RWPE2 (cell line): ENCODE data around the gene CXCR6.

Source experiments
- ATAC-seq: fragments of 200-7000 bp; cut with Tn5 transposase; 3 replicates; pipeline ENCODE4 v1.9.1; 2021; ENCODE audit warnings: low read depth
- DNase-seq: peaks from one replicate; pipeline ENCODE4 v3.0.0-alpha.2; 2020; ENCODE audit warnings: low spot score
- H3K27ac ChIP-seq: fragments of 450-650 bp; 2 replicates; pipeline ENCODE4 v1.5.1; 2017; ENCODE audit warnings: mild to moderate bottlenecking; ENCODE audit not compliant: poor library complexity, severe bottlenecking
- H3K27me3 ChIP-seq: fragments of 250-450 bp; sonication (Bioruptor Pico); 2 replicates; pipeline ENCODE4 v1.5.1; 2021; ENCODE audit warnings: mild to moderate bottlenecking, moderate library complexity; ENCODE audit not compliant: insufficient read depth, poor library complexity, severe bottlenecking
- H3K36me3 ChIP-seq: fragments of 250-450 bp; sonication (Bioruptor Pico); 2 replicates; pipeline ENCODE4 v1.5.1; 2020; ENCODE audit warnings: low read depth, mild to moderate bottlenecking, moderate library complexity
- H3K4me1 ChIP-seq: fragments of 250-450 bp; sonication (Bioruptor Pico); 2 replicates; pipeline ENCODE4 v1.5.1; 2021; ENCODE audit warnings: mild to moderate bottlenecking, moderate library complexity; ENCODE audit not compliant: insufficient read depth, poor library complexity, severe bottlenecking
- H3K4me3 ChIP-seq: fragments of 250-450 bp; sonication (Bioruptor Pico); 2 replicates; pipeline ENCODE4 v1.5.1; 2021; ENCODE audit warnings: mild to moderate bottlenecking, moderate library complexity; ENCODE audit not compliant: severe bottlenecking
- H3K9me3 ChIP-seq: fragments of 250-450 bp; sonication (Bioruptor Pico); 2 replicates; pipeline ENCODE4 v1.5.1; 2021; ENCODE audit warnings: mild to moderate bottlenecking, moderate library complexity; ENCODE audit not compliant: severe bottlenecking
- CTCF ChIP-seq: fragments of 450-650 bp; IDR thresholded peaks from one replicate; pipeline ENCODE4 v1.5.1; 2017; ENCODE audit warnings: mild to moderate bottlenecking, moderate library complexity; ENCODE audit not compliant: poor library complexity, severe bottlenecking

CXCR6 gene

GRCh38 chr3:45942051-45942825, 1.0 kb upstream of the CXCR6 start:
- Histone ChIP-seq H3K9me3 (no peaks in the 10 kb centered on the region), H3K4me1 (no peaks in the 10 kb centered on the region), H3K36me3 (0 out of 2 replicates have a peak, but pooled peaks cover 6% of the 10 kb centered on the region), H3K4me3 (no peak overlapping the region), H3K27ac (no peak overlapping the region), H3K27me3 (no peaks in the 10 kb centered on the region)
- no peak for ATAC-seq
- DNase-seq = no peak
- TF ChIP-seq CTCF = no peak

DNA sequence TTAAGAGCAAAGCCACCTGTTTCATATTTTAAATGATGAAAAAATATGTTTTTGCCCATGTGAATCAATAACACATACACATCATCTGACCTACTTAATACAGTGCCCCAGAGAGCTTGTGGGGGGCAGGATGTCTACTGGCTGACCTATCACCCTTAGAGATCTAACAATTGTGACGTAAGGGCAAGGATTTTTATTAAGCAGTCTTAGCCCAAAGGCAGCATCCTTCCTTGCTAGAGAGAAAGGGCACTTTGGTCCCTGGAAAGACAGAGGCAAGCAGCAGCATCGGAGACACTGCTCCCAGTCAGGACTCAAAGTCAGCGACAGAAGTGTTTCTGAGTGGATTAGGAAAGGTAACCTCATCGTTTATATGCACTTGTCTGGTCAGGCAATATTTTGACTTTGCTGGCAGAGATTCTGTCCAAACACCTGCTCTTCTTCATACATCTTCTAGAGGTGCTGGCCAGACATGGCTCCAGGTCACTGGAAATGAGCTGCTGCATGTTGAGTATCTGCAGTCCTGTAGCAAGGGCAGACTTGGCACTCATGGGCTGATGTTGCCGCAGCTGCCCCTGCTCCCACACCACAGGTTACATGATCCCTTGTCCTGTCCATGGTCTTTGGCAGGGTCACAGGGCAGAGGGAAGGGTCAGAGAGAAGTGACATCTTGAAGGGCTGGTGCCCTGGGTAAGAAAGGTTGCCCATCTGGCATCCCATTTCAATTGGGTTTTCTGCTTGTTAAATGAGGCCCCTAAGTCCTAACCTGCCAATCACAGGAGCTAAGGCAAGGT, 1.8 kb downstream of the CXCR6 start:
- Histone ChIP-seq H3K4me3 (no peak overlapping the region), H3K27me3 (no peaks in the 10 kb centered on the region), H3K9me3 (no peaks in the 10 kb centered on the region), H3K4me1 (no peaks in the 10 kb centered on the region), H3K36me3 (0 out of 2 replicates have a peak, but pooled peaks cover 12% of the 10 kb centered on the region), H3K27ac (no peak overlapping the region)
- ATAC-seq (no peak), DNase-seq (no peak)
- no peak for TF ChIP-seq CTCF

DNA sequence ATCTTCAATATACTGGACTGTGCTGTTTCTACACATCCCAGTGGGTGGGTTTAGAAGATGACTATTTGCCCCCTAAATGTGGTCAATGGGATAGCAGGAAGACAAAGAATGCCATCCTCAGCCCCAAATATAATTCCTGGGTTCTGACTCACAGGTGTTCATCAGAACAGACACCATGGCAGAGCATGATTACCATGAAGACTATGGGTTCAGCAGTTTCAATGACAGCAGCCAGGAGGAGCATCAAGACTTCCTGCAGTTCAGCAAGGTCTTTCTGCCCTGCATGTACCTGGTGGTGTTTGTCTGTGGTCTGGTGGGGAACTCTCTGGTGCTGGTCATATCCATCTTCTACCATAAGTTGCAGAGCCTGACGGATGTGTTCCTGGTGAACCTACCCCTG, 3.0 kb downstream of the CXCR6 start:
- TF ChIP-seq CTCF = no peak
- Histone ChIP-seq H3K27me3 (no peaks in the 10 kb centered on the region), H3K36me3 (0 out of 2 replicates have a peak, but pooled peaks cover 12% of the 10 kb centered on the region), H3K4me1 (no peaks in the 10 kb centered on the region), H3K27ac (no peak overlapping the region), H3K9me3 (no peaks in the 10 kb centered on the region), H3K4me3 (no peak overlapping the region)
- ATAC-seq = no peak
- DNase-seq = no peak

- no peak overlapping the region for H3K27ac ChIP-seq
- peaks cover 16% of the 10 kb centered on the region; the same call in 1 of the 2 replicates for H3K36me3 ChIP-seq
- no peak overlapping the region for H3K4me3 ChIP-seq
- H3K4me1 ChIP-seq = no peaks in the 10 kb centered on the region
- H3K27me3 ChIP-seq = no peaks in the 10 kb centered on the region
- DNase-seq = no peak
- H3K9me3 ChIP-seq = no peaks in the 10 kb centered on the region
- TF ChIP-seq CTCF = no peak
- ATAC-seq = no peak
Measured at GRCh38 chr3:45946875-45947274, 3.6 kb downstream of the CXCR6 start.
